Panc1 (cell line): ENCODE measurements around the gene ERBB2. TPM values are rescaled to one million over a fixed set of nuclear protein-coding genes. Genes with fewer than 3 reads are reported as not detected.

Experiments used
- ATAC-seq: fragments of 200-7000 bp; cut with Tn5 transposase; 2 replicates; pipeline ENCODE4 v1.9.1; 2020; ENCODE audit warnings: mild to moderate bottlenecking, moderate library complexity
- BruUV-seq: library from RNA; stranded (reverse); fragments of 400-500 nt; replicated peaks from 2 replicates; lab custom pipeline; 2021; lab: Mats Ljungman, UMichigan
- CTCF ChIA-PET: fragments of 300-600 bp; sonication (Branson Sonifier 250); formaldehyde crosslinking; loops from one replicate; lab custom pipeline; 2022; ENCODE audit warnings: antibody characterized with exemption; lab: Charles Lee
- POLR2A ChIA-PET: fragments of 300-600 bp; sonication (Branson Sonifier 250); formaldehyde crosslinking; loops from one replicate; lab custom pipeline; 2022; ENCODE audit warnings: antibody characterized with exemption; lab: Charles Lee
- DNase-seq: peaks from one replicate; pipeline ENCODE4 v3.0.0-alpha.2; 2010; ENCODE audit warnings: low read depth, low spot score
- H3K27ac ChIP-seq: 2 replicates; pipeline ENCODE4 v1.5.1; 2011; ENCODE audit warnings: mild to moderate bottlenecking, low read length, inconsistent platforms
- H3K27me3 ChIP-seq: fragments of 200-500 bp; sonication (Bioruptor generic); 2 replicates; pipeline ENCODE4 v1.6.0; 2014; ENCODE audit warnings: low read length, inconsistent platforms; ENCODE audit not compliant: control insufficient read depth, insufficient read depth
- H3K36me3 ChIP-seq: fragments of 200-500 bp; sonication (Bioruptor generic); 2 replicates; pipeline ENCODE4 v1.5.1; 2014; ENCODE audit warnings: inconsistent platforms, mild to moderate bottlenecking, low read length, moderate library complexity; ENCODE audit not compliant: control insufficient read depth, insufficient read depth
- H3K4me1 ChIP-seq: 2 replicates; pipeline ENCODE4 v1.5.1; 2011; ENCODE audit warnings: inconsistent platforms, mild to moderate bottlenecking, low read length, moderate library complexity; ENCODE audit not compliant: control insufficient read depth, insufficient read depth
- H3K4me3 ChIP-seq, 2 experiments: 2 replicates each; pipeline ENCODE4 v1.5.1; 2011 to 2012; ENCODE audit warnings: low read depth in 2 of 2, low read length in 2 of 2, mild to moderate bottlenecking in 2 of 2, inconsistent platforms in 1 of 2, moderate library complexity in 1 of 2
- H3K9me3 ChIP-seq: fragments of 200-500 bp; sonication (Bioruptor generic); 2 replicates; pipeline ENCODE4 v1.5.1; 2014; ENCODE audit warnings: low read depth, mild to moderate bottlenecking, inconsistent platforms, low read length, moderate library complexity; ENCODE audit not compliant: control insufficient read depth, insufficient read depth
- POLR2AphosphoS5 ChIP-seq: IDR thresholded peaks from 2 replicates; pipeline ENCODE4 v1.6.1; 2012; ENCODE audit warnings: mild to moderate bottlenecking, low read depth, low read length, moderate library complexity
- SIN3A ChIP-seq: IDR thresholded peaks from 2 replicates; pipeline ENCODE4 v1.6.1; 2012; ENCODE audit warnings: low read depth, mild to moderate bottlenecking, low read length, moderate library complexity, borderline replicate concordance; ENCODE audit not compliant: insufficient read depth
- TCF7L2 ChIP-seq: IDR thresholded peaks from 2 replicates; pipeline ENCODE4 v1.6.1; 2011; ENCODE audit warnings: mild to moderate bottlenecking, low read depth, low read length, inconsistent platforms
- in situ Hi-C: cut with HindIII; loops from 2 replicates; pipeline ENCODE4 v1.10.0; 2016; ENCODE audit warnings: low sequenced_read_pairs, low pct_unique_long_range_greater_than_20kb
- intact Hi-C: fragments of 100-400 bp; cut with micrococcal nuclease; formaldehyde crosslinking; loops from one replicate; pipeline ENCODE4 v1.10.0; 2022; ENCODE audit not compliant: unreplicated experiment
- total RNA-seq: library from RNA; stranded (reverse); gene quantifications from one replicate; pipeline ENCODE4 v1.2.1, GENCODE V29; 2021; ENCODE audit not compliant: unreplicated experiment
- TF ChIP-seq, protein P1 (sequence below): fragments of 450-650 bp; IDR thresholded peaks from 2 replicates; pipeline ENCODE4 v1.5.1; 2017; ENCODE audit warnings: mild to moderate bottlenecking
- TF ChIP-seq, protein P2 (sequence below), 2 experiments: IDR thresholded peaks; 2 replicates each; pipeline ENCODE4 v1.6.1; 2011 to 2012; ENCODE audit warnings: low read depth in 2 of 2, control low read depth in 1 of 2, low read length in 1 of 2, mild to moderate bottlenecking in 1 of 2, moderate library complexity in 1 of 2; ENCODE audit not compliant: insufficient read depth in 1 of 2

Gene ERBB2
- total RNA-seq, 1 experiment from 2014 or later: 68.6 TPM

DNA sequence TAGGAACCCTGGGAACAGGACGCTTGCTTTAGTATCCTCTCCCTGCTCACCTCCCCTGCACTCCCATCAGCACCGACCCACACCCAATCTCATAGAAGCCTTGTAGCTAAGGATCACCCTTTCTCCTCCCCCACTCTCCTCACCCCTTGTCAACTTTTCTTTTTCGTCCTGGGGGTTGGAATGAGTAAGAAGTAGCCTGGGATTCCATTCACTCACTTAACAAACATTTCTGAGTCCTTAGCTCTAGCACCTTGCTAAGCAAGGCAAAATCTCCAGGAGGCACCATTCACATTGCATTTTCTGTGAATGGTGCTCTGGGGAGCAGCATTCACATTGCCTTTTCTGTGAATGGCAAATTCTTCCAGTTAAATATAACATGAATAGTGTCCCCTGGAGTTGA is 10.9 kb upstream of the ERBB2 start:
- ChIA-PET POLR2A (no interaction called here), CTCF (no interaction called here)
- BruUV-seq: no TSS peak
- Histone ChIP-seq H3K27ac (no peak overlapping the region), H3K4me3 (peak overlapping the region in 1 of 2 experiments; percentile 78; a peak in 2 of 4 replicates), H3K9me3 (peaks cover 4% of the 10 kb centered on the region; the same call in 1 of the 2 replicates), H3K27me3 (no peaks in the 10 kb centered on the region), H3K36me3 (no peaks in the 10 kb centered on the region; the same call in 1 of the 2 replicates), H3K4me1 (0 out of 2 replicates have a peak, but pooled peaks cover 3% of the 10 kb centered on the region)
- ATAC-seq (no peak), DNase-seq (no peak)
- in situ Hi-C loops (no loop called here), intact Hi-C loops (no loop called here)
- no peak for TF ChIP-seq SIN3A
- TF ChIP-seq, protein P1, sequence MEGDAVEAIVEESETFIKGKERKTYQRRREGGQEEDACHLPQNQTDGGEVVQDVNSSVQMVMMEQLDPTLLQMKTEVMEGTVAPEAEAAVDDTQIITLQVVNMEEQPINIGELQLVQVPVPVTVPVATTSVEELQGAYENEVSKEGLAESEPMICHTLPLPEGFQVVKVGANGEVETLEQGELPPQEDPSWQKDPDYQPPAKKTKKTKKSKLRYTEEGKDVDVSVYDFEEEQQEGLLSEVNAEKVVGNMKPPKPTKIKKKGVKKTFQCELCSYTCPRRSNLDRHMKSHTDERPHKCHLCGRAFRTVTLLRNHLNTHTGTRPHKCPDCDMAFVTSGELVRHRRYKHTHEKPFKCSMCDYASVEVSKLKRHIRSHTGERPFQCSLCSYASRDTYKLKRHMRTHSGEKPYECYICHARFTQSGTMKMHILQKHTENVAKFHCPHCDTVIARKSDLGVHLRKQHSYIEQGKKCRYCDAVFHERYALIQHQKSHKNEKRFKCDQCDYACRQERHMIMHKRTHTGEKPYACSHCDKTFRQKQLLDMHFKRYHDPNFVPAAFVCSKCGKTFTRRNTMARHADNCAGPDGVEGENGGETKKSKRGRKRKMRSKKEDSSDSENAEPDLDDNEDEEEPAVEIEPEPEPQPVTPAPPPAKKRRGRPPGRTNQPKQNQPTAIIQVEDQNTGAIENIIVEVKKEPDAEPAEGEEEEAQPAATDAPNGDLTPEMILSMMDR: no peak
- TF ChIP-seq POLR2AphosphoS5: no peak
- TF ChIP-seq, protein P2, sequence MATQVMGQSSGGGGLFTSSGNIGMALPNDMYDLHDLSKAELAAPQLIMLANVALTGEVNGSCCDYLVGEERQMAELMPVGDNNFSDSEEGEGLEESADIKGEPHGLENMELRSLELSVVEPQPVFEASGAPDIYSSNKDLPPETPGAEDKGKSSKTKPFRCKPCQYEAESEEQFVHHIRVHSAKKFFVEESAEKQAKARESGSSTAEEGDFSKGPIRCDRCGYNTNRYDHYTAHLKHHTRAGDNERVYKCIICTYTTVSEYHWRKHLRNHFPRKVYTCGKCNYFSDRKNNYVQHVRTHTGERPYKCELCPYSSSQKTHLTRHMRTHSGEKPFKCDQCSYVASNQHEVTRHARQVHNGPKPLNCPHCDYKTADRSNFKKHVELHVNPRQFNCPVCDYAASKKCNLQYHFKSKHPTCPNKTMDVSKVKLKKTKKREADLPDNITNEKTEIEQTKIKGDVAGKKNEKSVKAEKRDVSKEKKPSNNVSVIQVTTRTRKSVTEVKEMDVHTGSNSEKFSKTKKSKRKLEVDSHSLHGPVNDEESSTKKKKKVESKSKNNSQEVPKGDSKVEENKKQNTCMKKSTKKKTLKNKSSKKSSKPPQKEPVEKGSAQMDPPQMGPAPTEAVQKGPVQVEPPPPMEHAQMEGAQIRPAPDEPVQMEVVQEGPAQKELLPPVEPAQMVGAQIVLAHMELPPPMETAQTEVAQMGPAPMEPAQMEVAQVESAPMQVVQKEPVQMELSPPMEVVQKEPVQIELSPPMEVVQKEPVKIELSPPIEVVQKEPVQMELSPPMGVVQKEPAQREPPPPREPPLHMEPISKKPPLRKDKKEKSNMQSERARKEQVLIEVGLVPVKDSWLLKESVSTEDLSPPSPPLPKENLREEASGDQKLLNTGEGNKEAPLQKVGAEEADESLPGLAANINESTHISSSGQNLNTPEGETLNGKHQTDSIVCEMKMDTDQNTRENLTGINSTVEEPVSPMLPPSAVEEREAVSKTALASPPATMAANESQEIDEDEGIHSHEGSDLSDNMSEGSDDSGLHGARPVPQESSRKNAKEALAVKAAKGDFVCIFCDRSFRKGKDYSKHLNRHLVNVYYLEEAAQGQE (IDR thresholded peaks at IDR 0.05; ENCODE audit: insufficient read depth in 1 of 2, low read depth in 2 of 2, low read length in 1 of 2): no peak
- no peak for TF ChIP-seq TCF7L2

DNA sequence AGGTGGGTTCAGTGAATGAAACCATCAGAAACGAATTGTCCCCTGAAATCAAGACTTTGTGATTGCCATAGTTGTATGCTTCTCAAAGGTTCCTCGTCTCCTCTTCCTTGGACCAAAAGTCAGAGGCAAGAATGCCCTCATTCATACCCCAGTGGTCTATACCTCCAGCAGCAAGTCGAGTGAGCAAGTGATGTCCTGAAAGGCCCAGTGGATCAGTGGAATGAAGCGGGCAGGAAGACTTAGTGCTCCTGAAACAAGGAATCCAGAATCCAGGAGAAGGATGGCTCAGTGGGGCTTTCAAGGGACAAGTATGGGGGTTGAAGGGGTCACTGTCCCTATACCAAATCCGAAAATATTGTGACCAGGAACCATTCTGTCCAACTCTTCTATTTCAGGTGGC is 5.3 kb upstream of the ERBB2 start:
- Histone ChIP-seq H3K9me3 (no peaks in the 10 kb centered on the region), H3K4me1 (peaks cover 5% of the 10 kb centered on the region), H3K27me3 (no peaks in the 10 kb centered on the region), H3K36me3 (no peaks in the 10 kb centered on the region), H3K4me3 (no peak overlapping the region), H3K27ac (no peak overlapping the region)
- BruUV-seq: no TSS peak
- ATAC-seq (no peak), DNase-seq (no peak)
- intact Hi-C loops (no loop called here), in situ Hi-C loops (no loop called here)
- ChIA-PET CTCF (interaction anchor here (0.7 to 0.8 kb wide), 2 partner anchors 10 to 28 kb away, joined by 3 to 6 read pairs; no protein-coding TSS in a partner anchor), POLR2A (no interaction called here)
- TF ChIP-seq POLR2AphosphoS5 (no peak), SIN3A (no peak), TCF7L2 (no peak)
- TF ChIP-seq, protein P2 (IDR thresholded peaks at IDR 0.05; ENCODE audit: insufficient read depth in 1 of 2, low read depth in 2 of 2, low read length in 1 of 2): no peak
- TF ChIP-seq, protein P1: no peak
